Activated CD8-positive, alpha-beta memory T cell treated with anti-CD3 and anti-CD28 coated beads for 36 hours (primary cell): ENCODE results near the gene KYNU. TPM values are rescaled to one million over a fixed set of nuclear protein-coding genes. Genes with fewer than 3 reads are reported as not detected.
"Not testable (repeated sequence)": the region's sequence is repeated elsewhere in the genome, so short reads cannot be mapped to it uniquely, and the experiment has no call there.

ENCODE experiments used
- CTCF ChIA-PET: fragments of 350-600 bp; sonication (Branson Sonifier 250); formaldehyde crosslinking; loops from one replicate; lab custom pipeline; 2021; ENCODE audit warnings: antibody characterized with exemption; lab: Charles Lee
- POLR2A ChIA-PET: fragments of 350-600 bp; sonication (Branson Sonifier 250); formaldehyde crosslinking; loops from one replicate; lab custom pipeline; 2021; ENCODE audit warnings: antibody characterized with exemption; lab: Charles Lee
- total RNA-seq, 2 experiments: library from RNA; stranded (reverse); gene quantifications; one replicate each; pipeline ENCODE4 v1.2.3, GENCODE V29; 2021

KYNU gene
- total RNA-seq, 2 experiments from 2014 or later = not detected

DNA sequence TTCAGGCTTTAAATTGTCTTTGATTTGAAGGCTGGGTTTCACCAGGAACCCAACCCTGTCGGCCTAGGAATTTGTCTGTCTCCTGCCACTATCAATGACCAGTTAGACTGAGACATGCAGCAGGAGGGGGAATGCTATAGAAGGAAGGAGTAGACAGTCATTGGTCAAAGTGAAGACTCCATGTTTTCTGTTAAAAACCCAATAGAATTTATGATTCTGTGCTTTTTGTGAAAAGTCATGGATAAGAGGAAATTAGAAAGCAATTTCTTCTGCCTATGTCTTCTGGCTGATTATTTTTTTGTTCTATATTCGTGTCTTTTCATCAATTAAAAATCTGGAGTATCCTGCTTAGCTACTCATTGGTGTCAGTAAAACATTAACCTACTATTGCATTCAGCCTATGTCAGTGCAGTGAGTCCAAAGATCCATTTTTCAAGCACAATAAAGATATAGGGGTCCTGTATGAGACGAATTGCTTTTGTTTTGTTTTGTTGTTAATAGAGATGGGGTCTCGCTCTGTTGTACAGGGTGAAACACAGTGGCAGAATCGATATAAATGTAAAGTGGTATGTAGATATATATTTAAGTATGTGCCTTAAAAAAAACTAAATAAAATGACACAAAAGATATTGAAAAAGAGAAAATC, 7.9 kb upstream of the KYNU start:
- ChIA-PET CTCF (no interaction called here), POLR2A (no interaction called here)

DNA sequence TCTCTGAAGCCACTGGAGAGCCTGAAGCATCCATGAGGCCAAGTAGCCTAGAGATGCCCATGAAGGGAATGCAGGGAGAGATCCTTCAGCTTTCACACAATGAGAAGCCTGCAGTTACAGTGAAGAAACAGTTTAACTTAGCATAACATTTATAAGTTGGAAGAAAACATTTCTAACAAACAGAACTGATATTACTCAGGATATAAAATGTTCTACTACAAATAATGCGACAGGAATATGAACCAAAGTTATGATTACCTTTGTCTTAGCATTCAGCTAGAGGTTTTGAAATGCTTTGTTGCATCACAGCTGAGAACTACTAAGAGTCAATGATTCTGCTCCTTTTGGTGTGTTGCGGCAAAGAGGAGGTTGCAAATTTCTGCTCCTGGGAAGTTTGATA, 6.9 kb upstream of the KYNU start:
- POLR2A ChIA-PET = no interaction called here
- CTCF ChIA-PET = no interaction called here

DNA sequence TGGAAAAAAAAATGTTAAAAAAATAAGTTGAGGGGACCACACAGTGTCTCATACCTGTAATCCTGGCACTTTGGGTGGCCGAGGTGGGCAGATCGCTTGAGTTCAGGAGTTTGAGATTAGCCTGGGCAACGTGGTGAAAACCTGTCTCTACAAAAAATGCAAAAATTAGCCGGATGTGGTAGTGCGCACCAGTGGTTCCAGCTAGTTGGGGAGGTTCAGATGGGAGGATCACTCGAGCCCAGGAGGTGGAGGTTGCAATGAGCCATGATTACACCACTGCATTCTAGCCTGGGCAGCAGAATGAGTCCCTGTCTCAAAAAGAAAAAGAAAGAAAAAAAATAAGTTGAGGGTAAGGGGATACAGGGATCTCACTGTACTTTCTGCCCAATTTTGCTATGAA, 6.1 kb upstream of the KYNU start:
- POLR2A ChIA-PET = no interaction called here

GRCh38 chr2:142872882-142873724, 4.4 kb upstream of the KYNU start:
- ChIA-PET POLR2A (no interaction called here), CTCF (no interaction called here)

More for the DNA sequence above, 6.1 kb upstream of the KYNU start:
- CTCF ChIA-PET = no interaction called here

DNA sequence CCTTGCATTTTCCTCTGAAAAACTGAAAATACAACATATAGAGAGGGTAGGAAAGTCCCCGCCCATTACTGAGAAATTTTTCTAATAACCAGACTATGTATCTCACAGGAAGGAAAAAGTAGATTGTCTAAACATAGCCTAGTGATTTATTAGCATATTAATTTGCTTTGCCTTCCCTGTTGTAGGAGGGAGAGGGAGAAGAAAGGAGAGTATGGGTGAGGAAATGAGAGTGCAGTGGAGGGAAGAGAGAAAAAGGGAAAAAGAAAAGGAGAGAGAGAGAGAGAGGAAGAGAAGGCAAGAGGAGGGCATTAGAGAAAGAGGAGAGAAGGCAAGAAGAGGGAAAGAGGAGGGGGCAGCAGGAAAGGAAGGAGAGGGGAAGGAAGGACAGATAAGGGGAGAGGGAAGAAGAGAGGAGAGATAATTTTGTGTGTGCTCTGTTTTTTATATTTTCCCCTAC, 3.6 kb upstream of the KYNU start:
- ChIA-PET POLR2A (no interaction called here), CTCF (no interaction called here)

- POLR2A ChIA-PET = no interaction called here
These were observed 3.1 kb upstream of the KYNU start for GRCh38 chr2:142874293-142874814.

DNA sequence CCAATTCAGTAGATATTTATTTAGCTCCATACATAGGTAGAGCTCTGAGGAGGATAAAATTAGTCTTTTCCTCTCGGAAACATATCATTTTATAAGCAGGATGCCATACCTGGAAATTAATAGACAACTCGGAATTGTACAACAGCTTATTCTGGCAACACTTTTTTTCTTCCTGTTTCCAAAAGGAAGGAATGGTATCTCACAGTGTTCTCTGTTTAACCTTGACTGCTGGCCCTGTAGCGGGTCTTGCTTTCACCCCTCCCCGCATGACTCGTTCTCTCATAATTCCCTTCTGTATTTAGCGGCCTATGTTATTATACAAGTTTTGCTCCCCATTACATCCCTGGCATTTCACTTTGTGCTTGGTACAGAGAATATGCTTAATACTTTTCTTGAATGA, 2.5 kb upstream of the KYNU start:
- POLR2A ChIA-PET = no interaction called here
- CTCF ChIA-PET = no interaction called here

More at GRCh38 chr2:142874293-142874814, 3.1 kb upstream of the KYNU start:
- CTCF ChIA-PET = no interaction called here

DNA sequence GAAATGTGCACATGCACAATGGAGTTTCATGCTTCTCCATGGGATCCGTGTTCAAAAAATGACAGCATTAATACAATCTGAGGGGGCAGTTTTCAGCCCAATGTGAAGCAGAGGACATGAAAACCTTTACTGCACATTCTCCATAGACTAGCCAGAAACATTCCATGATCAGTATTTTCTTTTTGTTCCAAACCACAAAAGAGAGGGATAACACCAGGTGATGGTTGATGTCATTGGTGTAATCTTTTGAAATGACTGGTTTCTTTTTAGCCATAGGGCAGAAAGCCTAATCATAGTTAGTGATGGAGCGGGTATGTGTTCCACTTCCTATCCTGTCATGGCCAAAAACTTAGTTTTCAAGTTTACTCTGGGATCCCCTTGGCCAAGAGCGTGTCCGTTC, 1.8 kb upstream of the KYNU start:
- ChIA-PET CTCF (no interaction called here), POLR2A (no interaction called here)

DNA sequence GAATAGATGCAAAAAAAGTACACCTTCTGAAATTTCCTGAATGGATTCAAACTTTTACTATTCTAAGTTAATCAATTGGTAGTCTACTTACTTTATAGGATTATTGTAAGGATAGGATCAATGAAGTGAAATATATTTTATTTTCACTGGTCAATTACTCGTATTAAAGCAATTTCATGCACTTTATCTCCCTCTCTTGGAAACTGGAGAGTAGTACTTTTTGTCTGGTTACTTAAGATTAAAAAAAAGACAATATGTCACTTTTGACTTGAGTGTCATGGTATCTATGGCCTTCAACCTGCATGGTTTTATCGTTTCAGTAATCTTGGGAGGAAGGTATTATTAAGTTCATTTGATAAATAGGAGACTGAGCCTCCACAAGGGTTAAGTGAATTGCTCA, 1.0 kb upstream of the KYNU start:
- CTCF ChIA-PET = no interaction called here
- POLR2A ChIA-PET = no interaction called here

DNA sequence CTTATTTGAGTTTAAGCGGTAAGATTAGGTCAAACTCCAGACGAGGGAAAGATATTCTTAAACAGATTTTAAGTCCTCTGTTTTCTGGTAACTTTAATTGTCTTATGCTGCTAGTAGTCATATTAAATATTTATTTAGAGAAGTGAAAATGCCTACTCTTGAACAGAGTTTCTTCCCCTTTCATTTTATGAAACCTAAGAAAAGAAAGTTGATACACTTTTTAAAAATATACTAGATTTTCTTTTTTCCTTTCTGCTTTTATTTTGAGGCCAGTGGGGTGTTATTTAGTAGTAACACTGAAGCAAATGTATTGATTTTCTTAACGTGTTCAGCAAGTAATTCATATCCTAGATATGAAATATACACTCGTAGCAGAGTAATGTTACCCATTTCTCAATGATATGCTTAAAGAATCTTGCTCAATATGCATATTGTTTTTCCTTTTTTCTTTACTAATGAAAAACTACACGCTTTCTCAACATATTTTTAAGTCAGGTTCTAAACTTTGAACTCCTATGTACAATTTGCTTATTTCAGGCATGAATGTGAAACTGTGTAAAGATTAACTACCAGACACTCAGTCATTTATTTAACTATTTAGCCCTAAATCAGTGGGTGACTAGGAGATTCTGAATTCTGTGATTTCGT, 691 bp downstream of the KYNU start:
- ChIA-PET CTCF (no interaction called here), POLR2A (no interaction called here)

DNA sequence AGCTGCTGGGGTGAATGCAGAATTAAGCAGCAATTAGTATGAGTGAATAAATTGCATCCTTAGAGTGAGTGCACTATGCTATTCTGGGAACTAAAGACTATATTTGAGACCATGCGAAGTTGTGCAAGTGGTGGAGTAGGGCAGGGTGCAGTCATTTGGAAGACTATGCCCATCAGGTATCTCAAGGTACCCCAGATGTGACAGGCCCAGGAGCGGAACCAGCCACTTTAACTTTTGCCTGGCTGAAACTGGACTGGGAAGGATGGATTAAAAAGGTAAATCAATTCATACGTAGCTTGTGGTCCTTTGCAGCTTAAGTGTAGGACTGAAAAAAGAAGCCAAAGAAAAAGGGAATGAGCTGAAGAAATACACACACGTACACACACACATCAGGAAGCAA, 1.7 kb downstream of the KYNU start:
- ChIA-PET CTCF (no interaction called here), POLR2A (no interaction called here)

DNA sequence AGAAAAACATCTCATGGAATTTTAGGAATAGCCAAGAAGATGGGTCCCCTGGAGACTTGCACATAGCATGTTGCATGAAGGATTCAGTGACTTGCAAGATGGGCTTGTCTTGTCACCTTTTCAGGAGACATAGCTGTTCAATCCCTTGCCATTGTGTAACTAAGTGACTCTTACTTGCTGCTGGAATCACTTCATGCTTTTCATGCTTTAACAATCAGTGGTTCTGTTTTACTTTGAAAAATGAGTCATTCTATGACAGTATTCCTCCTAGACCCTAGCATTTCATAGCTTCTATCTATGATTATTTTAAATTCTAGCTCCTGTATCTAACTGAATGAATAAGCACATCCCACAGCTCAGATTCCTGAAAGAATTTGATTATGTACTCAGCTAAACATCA, 2.8 kb downstream of the KYNU start:
- ChIA-PET CTCF (no interaction called here), POLR2A (no interaction called here)

- ChIA-PET POLR2A (no interaction called here), CTCF (no interaction called here)
These were observed 4.2 kb downstream of the KYNU start for GRCh38 chr2:142881619-142882018.

- POLR2A ChIA-PET, CTCF ChIA-PET: not testable (repeated sequence)
These were observed 5.0 kb downstream of the KYNU start for GRCh38 chr2:142882500-142882899.

DNA sequence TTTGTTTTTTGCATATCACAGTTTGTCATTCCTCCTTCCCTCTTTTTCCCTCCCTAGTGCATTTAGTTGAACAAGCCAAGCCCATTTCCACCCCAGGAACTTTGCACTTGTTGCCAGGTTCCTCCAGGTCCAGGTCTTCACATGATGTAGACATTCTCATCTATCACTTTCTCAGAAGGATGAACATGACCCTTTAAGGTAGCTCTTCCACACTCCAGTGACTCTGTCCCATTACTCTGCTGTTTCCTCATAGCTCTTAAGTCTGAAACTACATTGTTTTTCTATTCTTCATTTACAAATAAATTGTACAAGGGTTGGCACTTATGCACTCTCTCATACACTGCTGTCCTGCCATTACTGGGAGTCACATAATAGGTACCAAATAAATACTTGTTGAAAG, 6.1 kb downstream of the KYNU start:
- ChIA-PET POLR2A (no interaction called here), CTCF (no interaction called here)

DNA sequence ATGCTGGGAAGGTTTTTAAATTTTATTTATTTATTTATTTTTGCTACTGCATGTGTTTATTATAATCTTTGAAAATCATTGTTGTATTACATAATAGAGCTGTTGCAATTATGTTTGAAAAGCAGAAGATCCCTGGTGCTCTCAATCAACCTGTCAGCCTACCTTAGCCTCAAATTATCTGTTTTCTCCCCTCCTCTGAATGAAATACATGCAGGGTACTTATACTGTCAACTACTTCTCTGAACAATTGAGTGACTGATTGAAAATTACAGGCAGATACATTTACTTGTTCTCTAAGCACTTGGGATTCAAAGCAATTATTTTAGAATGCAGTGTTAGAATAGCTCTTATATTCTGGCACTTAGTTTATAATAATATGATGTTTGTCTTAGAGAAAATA, 8.1 kb downstream of the KYNU start:
- ChIA-PET POLR2A (no interaction called here), CTCF (no interaction called here)

- ChIA-PET POLR2A (no interaction called here), CTCF (no interaction called here)
These were observed 15.3 kb downstream of the KYNU start for GRCh38 chr2:142892715-142893114.

- CTCF ChIA-PET = no interaction called here
- POLR2A ChIA-PET = no interaction called here
These were observed 15.8 kb downstream of the KYNU start for GRCh38 chr2:142893241-142893640.

DNA sequence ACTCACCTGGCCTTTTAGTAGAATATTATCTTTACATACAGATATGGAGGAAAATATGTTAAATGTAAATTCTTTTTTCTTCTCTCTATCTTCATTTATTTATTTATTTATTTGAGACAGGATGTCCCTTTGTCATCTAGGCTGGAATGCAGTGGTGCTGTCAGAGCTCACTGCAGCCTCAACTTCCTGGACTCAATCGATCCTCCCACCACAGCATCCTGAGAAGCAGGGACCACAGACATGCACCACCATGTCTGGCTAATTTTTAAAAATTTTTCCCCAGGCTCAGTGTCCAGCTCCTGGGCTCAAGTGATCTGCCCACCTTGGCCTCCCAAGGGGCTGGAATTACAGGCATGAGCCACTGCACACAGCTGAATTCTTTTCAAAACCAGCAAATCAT, 20.3 kb downstream of the KYNU start:
- CTCF ChIA-PET = interaction anchor here (0.7 to 1.0 kb wide), 2 partner anchors 17 to 929 kb away, joined by 3 read pairs; no protein-coding TSS in a partner anchor
- POLR2A ChIA-PET = no interaction called here

DNA sequence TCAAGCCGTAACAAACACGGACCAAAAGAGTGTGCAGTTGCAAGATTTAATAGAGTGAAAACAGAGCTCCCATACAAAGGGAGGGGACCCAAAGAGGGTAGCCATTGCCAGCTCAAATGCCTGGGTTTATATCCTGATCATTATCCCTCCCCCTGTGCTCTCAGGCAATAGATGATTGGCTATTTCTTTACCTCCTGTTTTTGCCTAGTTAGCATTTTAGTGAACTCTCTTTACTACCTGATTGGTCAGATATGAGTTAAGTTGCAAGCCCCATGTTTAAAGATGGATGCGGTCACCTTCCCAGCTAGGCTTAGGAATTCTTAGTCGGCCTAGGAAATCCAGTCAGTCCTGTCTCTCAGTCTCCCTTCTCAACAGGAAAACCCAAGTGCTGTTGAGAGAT, 22.9 kb downstream of the KYNU start:
- POLR2A ChIA-PET, CTCF ChIA-PET: not testable (repeated sequence)
